ENCODE data around the gene SLIT3.

Gene SLIT3

GRCh38 chr5:168620807-168621206 lies 680.1 kb downstream of the SLIT3 start:
- no peak for DNase-seq (ENCODE audit: low read depth in 1 of 2, low spot score in 1 of 2)

- DNase-seq (ENCODE audit: low read depth in 1 of 2, low spot score in 1 of 2) = no peak
Measured at GRCh38 chr5:168614661-168615060, 686.3 kb downstream of the SLIT3 start.

GRCh38 chr5:168613996-168614395 lies 686.9 kb downstream of the SLIT3 start:
- DNase-seq (ENCODE audit: low read depth in 1 of 2, low spot score in 1 of 2) = no peak

- DNase-seq (ENCODE audit: low read depth in 1 of 2, low spot score in 1 of 2) = no peak
Measured at GRCh38 chr5:168613396-168613795, 687.5 kb downstream of the SLIT3 start.

DNA sequence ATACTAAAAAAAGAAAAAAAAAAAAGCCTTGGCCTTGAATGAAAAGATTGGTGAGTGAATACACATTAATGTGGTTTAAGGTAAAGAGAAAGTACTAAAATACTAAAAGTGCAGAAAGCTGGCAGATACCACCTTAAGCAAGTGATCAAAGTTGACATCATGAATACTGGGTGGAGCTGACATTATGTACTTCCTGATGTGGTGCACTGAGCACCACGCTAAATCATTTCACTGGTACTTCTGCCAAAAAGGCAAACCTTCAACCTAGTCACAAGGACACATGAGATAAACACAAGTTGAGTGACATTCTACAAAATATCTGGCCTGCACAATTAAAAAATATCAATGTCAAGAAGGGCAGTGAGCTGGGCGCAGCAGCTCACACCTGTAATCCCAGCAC lies 687.9 kb downstream of the SLIT3 start:
- no peak for DNase-seq (ENCODE audit: low read depth in 1 of 2, low spot score in 1 of 2)

DNA sequence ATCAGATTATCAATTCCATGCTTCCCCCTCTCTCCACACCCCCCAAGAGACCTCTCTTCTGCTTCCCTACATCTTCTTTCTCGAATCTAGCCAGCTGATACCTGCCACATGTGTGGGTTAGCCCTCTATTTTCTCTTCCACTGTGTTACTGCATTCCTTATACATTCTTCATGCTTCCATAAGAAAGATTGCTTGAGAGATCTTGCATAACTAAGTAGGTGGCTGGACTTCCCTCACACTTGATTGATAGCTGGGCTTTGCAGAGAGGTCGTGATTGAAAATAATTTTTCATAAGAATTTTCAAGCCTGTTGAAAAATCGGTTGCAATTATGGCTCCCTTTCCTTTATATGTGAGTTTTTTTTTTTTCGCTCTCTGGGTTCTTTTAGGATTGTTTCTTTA lies 688.8 kb downstream of the SLIT3 start:
- DNase-seq (ENCODE audit: low read depth in 1 of 2, low spot score in 1 of 2) = no peak

All from activated T-helper 1 cell treated with anti-CD3 and anti-CD28 coated beads, Interleukin-2, amount 50 U/mL, for 16 hours (primary cell).